ENCODE results near the gene MPZL3. TPM values are rescaled to one million over a fixed set of nuclear protein-coding genes. Genes with fewer than 3 reads are reported as not detected.

MPZL3 gene
- total RNA-seq, 2 experiments from 2014 or later = 20.4 to 28.4 TPM

GRCh38 chr11:118180300-118180703, 71.9 kb downstream of the MPZL3 start:
- Mint-ChIP-seq H3K4me3 (no peak overlapping the region), H3K36me3 (no peaks in the 10 kb centered on the region), H3K9me3 (ENCODE audit: low read depth) (no peaks in the 10 kb centered on the region), H3K4me1 (no peaks in the 10 kb centered on the region), H3K27ac (no peak overlapping the region), H3K27me3 (peaks cover 26% of the 10 kb centered on the region)
- DNase-seq (no peak), ATAC-seq (peak; percentile 27)
- CTCF ChIA-PET = interaction anchor here (1.0 to 3.0 kb wide), 4 partner anchors 8 to 374 kb away, joined by 3 to 35 read pairs (median 4); no protein-coding TSS in a partner anchor

GRCh38 chr11:118176778-118177134, 75.4 kb downstream of the MPZL3 start:
- Mint-ChIP-seq H3K4me3 (no peak overlapping the region), H3K36me3 (no peaks in the 10 kb centered on the region), H3K27me3 (peaks cover 15% of the 10 kb centered on the region), H3K27ac (no peak overlapping the region), H3K4me1 (peaks cover under 1% of the 10 kb centered on the region), H3K9me3 (ENCODE audit: low read depth) (no peaks in the 10 kb centered on the region)
- CTCF ChIA-PET = interaction anchor here (1.8 kb wide), 1 partner anchor 22 kb away, joined by 8 read pairs; no protein-coding TSS in a partner anchor
- ATAC-seq (no peak), DNase-seq (no peak)

Other genes with a start within 250 kb of the MPZL3 start
- gene TMPRSS4, start 175.3 kb downstream of the MPZL3 start, total RNA-seq = under 1 TPM; 0.12 to 0.76 TPM
- 1 to 10 TPM; 3.2 to 4.0 TPM for gene SMIM35, start 165.4 kb downstream of the MPZL3 start, total RNA-seq
- gene SCN4B, start 99.5 kb downstream of the MPZL3 start, total RNA-seq = under 1 TPM in 1 of 2 experiments, not detected in 1; 0.54 TPM
- gene SCN2B, start 75.7 kb downstream of the MPZL3 start, total RNA-seq = not detected
- gene JAML, start 27.4 kb downstream of the MPZL3 start, total RNA-seq = 100 to 1,000 TPM; 139 to 142 TPM
- gene MPZL2, start 11.9 kb upstream of the MPZL3 start, total RNA-seq = 1 to 10 TPM; 3.0 to 3.2 TPM
- 100 to 1,000 TPM; 526 to 535 TPM for gene CD3E, start 52.4 kb upstream of the MPZL3 start, total RNA-seq
- gene CD3D, start 90.3 kb upstream of the MPZL3 start, total RNA-seq = 100 to 1,000 TPM; 428 to 526 TPM
- gene CD3G, start 92.0 kb upstream of the MPZL3 start, total RNA-seq = 100 to 1,000 TPM; 192 to 218 TPM
- gene UBE4A, start 107.2 kb upstream of the MPZL3 start, total RNA-seq = 10 to 100 TPM; 43.4 to 47.8 TPM
- gene ATP5MG, start 149.2 kb upstream of the MPZL3 start, total RNA-seq = 100 to 1,000 TPM; 278 to 295 TPM
- 100 to 1,000 TPM; 116 to 125 TPM for gene KMT2A, start 184.1 kb upstream of the MPZL3 start, total RNA-seq